NCI-H446 treated with DMSO at 0.1 percent for 48 hours (cell line): Measurements from ENCODE around the gene TPRA1.

Experiments used
- DNase-seq: peaks from one replicate; lab custom pipeline; 2025; lab: John Stamatoyannopoulos, UW

Gene TPRA1

GRCh38 chr3:127590593-127591465, at the start of gene TPRA1:
TSS of gene TPRA1 (minus strand) at chr3:127590733. CDS start at chr3:127580146, 10,587 bp downstream.
- DNase-seq: peak; percentile 99

DNA sequence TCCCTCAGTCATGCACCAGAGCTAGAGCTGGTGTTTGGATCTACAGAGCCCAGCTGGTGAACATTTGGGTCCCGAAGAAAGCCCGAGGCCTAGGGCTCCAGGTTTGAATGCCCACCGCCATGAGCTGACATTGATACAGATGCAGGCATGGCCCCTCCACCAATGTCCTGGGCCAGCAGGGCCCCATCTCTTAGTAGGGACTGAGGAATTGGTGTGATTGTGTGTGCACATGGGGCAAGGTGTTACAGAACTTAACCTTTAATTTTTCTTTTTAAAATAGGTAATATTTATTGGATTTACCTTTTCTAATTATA, 49.5 kb upstream of the TPRA1 start:
- DNase-seq: no peak

DNA sequence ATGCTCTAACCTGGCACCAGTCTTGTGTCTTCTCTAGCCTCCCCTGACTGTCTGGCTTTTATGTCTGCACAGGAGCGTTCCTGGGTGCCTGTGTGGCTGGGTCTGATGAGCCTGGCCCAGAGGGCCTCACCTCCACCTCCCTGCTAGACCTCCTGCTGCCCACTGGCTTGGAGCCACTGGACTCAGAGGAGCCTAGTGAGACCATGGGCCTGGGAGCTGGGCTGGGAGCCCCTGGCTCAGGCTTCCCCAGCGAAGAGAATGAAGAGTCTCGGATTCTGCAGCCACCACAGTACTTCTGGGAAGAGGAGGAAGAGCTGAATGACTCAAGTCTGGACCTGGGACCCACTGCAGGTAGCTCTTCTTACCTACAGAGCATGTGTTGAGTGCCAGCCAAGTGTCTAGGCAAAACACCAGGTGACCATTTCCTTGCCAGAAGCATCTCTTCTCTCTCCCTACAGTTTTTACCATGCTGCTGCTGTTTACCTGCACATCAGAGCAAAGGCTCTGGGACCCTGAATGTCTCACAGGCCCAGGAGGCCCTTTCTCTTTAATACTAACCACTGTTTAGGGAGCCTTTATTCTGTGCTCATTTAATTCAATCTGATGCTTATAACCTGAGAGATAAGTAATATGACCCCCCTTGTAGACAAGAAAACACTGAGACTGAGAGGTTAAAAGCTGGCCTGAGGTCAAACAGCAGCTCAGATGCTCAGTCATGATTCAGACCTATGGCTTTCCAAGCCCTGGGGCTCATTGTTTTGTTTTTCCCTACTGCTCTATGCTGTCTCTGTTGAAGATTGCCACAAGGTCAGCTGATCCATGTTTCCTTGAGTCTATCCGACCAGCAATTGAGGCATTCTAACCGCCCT, 48.9 kb upstream of the TPRA1 start:
- DNase-seq: no peak

DNA sequence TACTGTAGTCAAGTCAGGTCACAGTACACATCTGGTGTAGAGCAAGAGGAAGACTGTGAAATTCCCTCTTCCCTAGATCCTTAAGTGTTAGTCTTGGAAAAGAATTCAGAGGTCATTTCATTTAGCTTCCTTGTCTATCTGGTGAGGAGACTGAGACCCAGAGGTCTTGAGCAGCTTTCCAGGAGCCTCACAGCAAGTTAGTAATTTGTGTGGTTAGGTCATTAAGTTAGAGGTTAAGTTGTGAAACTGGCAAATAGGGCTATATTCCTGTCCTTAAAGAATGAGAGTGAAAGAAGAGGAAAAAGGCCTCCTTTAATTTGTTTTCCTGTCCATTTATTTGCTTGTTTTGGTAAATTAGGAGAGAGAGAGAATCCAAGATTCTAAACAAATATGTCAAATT, 47.4 kb upstream of the TPRA1 start:
- DNase-seq: no peak

GRCh38 chr3:127637546-127637945, 47.0 kb upstream of the TPRA1 start:
- DNase-seq: no peak

DNA sequence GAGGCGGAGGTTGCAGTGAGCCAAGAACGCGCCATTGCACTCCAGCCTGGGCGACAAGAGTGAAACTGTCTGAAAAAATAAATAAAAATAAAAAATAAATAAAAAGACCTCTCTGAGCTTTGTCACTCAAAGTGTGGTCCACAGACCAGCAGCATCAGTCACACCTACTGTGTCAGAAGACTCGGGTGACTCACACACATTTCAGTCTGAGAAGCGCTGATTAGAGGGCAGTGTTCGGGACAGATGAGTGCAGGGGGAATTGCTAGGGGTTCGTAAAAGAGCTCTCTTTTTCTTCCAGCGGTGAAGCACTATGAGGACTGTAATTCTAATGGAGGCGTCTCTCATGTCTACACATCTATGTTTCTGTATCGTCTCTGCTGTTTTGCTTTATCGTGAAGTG, 44.1 kb upstream of the TPRA1 start:
- DNase-seq: no peak

DNA sequence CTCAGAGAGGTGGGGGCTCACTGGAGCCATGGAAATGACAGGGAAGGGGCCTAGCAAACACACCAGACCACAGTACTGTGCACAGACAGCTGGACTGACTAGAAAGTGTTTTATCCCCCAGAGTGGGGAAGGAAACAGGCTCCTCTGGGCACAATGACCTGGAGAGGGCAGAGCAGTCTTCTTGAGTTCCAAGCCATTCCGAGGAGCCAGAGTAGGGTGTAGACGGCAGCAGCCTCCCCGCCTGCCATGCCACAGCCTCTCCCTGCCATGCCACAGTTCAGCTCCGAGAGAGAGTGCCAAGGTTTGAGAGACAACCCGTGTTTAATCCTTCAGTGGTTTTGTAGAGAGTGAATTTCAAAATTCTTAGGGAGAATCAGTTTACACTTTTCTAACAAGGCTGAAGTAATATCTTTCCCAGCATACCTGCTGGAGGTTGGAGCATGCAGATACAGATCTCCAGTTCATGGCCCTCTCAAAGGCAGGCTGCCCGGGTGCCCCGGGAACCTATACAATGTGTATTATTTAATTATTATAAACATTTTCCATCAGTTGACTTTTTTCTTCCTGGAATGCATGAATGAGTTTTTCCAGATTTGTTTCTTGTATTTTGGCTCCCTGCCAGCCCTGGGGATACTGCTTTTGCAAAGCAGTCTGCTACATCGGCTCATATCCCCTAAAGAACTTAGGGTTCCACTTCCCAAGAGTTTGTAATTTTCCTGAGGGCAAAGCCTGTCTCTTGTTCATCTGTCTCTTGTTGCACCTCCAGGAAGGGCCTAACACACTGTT, 41.7 kb upstream of the TPRA1 start:
- no peak for DNase-seq

GRCh38 chr3:127630811-127631714, 40.5 kb upstream of the TPRA1 start:
- peak; percentile 17 for DNase-seq

GRCh38 chr3:127629467-127630403, 39.2 kb upstream of the TPRA1 start:
- no peak for DNase-seq

DNA sequence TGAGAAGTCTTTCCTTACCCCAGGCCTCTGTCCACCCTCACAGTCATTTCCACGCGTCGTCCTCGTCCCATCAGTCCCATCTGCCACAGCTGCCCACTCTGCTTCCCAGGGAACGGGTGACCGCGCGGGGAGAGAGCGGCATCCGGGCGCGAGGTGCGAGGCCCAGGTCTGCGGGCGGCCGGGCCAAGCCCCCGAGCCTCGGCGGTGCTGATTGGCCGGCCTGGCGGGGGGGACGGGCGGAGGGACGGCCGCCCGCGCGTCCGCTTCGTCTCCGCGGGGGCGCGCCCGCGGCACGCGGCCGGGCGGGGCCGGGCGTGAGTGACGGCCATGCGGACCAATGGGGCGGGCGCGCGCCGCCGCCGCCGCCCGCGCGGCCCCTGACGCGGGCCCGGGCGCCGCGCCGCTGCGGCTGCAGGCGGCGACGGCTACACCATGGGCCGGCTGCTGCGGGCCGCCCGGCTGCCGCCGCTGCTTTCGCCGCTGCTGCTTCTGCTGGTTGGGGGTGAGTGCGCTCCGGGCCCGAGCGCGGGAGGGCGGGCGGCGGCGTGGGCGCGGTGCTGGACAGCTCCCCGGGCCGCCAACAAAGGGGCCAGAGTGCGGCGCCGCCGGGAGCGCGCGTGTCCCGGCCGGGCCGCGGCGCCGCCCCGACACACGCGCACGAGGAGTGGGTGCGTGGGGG, 38.4 kb upstream of the TPRA1 start, which contains the start of gene PODXL2:
Gene PODXL2 (plus strand): TSS at position 398 of the 679 bp plus-strand sequence. CDS start 35 bp downstream, at position 433.
- DNase-seq: peak; percentile 49

- DNase-seq: no peak
These were observed 37.9 kb upstream of the TPRA1 start for GRCh38 chr3:127628426-127628787.

GRCh38 chr3:127625821-127626220, 35.3 kb upstream of the TPRA1 start:
- no peak for DNase-seq

DNA sequence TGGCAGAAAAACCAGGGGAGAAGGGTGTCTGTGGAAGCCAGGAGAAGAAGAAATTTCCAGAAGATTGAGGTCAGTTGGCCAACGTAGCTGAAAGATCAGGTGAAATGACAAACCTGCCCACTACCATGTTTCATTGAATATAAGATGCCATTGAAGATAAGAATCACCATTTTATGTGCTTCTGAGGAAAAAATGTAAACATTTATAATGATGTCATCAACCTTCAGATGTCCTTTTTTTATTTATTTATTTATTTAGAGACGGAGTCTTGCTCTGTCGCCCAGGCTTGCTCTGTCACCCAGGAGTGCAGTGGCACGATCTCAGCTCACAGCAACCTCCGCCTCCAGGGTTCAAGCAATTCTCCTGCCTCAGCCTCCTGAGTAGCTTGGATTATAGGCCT, 33.5 kb upstream of the TPRA1 start:
- no peak for DNase-seq

GRCh38 chr3:127622772-127623576, 32.4 kb upstream of the TPRA1 start:
- DNase-seq: no peak

DNA sequence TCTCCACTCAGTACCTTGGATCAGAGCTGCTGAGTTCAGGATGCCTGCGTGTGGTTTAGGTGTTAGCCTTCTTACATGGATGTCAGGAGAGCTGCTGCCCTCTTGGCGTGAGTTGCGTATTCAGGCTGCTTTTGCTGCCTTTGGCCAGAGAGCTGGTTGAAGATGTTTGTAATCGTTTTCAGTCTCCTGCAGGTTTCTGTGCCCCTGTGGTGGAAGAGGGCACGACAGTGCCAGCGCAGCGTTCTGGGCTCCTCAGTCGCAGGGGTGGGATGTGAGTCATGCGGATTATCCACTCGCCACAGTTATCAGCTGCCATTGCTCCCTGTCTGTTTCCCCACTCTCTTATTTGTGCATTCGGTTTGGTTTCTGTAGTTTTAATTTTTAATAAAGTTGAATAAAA, 31.5 kb upstream of the TPRA1 start:
- no peak for DNase-seq

- DNase-seq: no peak
These were observed 30.3 kb upstream of the TPRA1 start for GRCh38 chr3:127620637-127621375.

- no peak for DNase-seq
These were observed 28.4 kb upstream of the TPRA1 start for GRCh38 chr3:127618891-127619290.
